Muscle layer of colon (tissue), 2 donors: ENCODE measurements around the gene ULK2.
A peak's percentile ranks its signal among the peaks of the same experiment; 100 is the strongest.

ENCODE experiments used
- H3K27ac ChIP-seq: one replicate; pipeline ENCODE4 v1.7.0; 2013; ENCODE audit warnings: low read depth, mild to moderate bottlenecking, low read length, moderate library complexity
- H3K27me3 ChIP-seq, 2 donors: one replicate each; pipeline ENCODE4 v1.7.0; 2013; ENCODE audit warnings: low read length in 2 of 2, mild to moderate bottlenecking in 2 of 2; ENCODE audit not compliant: insufficient read depth in 2 of 2, control insufficient read depth in 1 of 2
- H3K36me3 ChIP-seq: one replicate; pipeline ENCODE4 v1.7.0; 2013; ENCODE audit warnings: mild to moderate bottlenecking, low read length; ENCODE audit not compliant: insufficient read depth
- H3K4me1 ChIP-seq: one replicate; pipeline ENCODE4 v1.7.0; 2013; ENCODE audit warnings: mild to moderate bottlenecking, low read length; ENCODE audit not compliant: insufficient read depth
- H3K4me3 ChIP-seq, 2 donors: one replicate each; pipeline ENCODE4 v1.7.0; 2013; ENCODE audit warnings: low read length in 2 of 2, low read depth in 1 of 2, mild to moderate bottlenecking in 1 of 2, moderate library complexity in 1 of 2
- H3K9ac ChIP-seq: one replicate; pipeline ENCODE4 v1.7.0; 2013; ENCODE audit warnings: low read length
- H3K9me3 ChIP-seq: one replicate; pipeline ENCODE4 v1.7.0; 2013; ENCODE audit warnings: mild to moderate bottlenecking, low read length
- donor health status: abdominal sarcoma.
- donor health status: Adenocarcinoma of cecum.

ULK2 gene

DNA sequence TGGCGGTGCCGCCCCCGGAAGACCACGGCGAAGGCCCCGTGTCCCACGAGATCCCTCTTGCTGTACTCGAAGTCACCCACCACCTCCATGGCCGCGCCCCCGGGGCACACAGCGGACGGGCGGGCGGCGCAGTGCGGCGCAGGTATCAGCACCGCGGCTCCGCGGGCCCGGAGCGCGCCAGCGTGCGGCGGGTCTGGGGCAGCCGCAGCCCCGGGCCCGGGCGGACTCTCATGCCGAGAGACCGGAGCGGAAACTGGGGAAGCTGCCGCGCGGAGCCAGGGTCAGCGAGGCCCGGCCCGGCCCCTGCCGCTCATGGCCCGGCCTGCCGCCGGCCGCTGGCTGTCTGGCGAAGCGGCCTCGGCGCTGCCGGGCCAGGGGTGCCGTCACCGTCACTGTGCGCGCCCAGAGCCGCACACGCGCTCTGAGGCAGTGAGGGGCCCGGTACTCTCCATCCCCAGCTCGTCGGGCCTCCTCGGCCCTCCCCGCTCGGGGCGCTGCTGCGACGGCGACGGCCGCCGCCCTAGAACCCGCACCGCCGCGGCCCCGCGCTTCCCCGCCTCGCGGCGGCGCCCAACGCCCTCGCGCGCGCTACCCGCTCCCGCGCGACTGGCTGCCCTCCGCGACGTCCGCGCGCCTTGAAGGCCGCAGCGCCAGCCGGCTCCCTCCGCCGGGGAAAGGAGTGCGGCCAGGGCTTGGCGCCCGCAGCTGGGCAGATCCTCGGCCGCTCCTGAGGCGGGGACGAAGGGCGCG lies at the start of gene ULK2:
Gene ULK2, minus strand, starts transcription at position 608 of the 750 bp plus-strand sequence. Its CDS starts 519 bp downstream, at position 89.
- no peaks in the 10 kb centered on the region for H3K9me3 ChIP-seq
- peak within 1 kb of the TSS; percentile 49 for H3K9ac ChIP-seq
- peaks cover 3% of the 10 kb centered on the region for H3K36me3 ChIP-seq
- H3K4me1 ChIP-seq: peaks cover 5% of the 10 kb centered on the region
- peak within 1 kb of the TSS; percentile 84 for H3K27ac ChIP-seq
- H3K4me3 ChIP-seq: peak within 1 kb of the TSS; percentile 77 to 91
- H3K27me3 ChIP-seq: no peaks in the 10 kb centered on the region

- no peaks in the 10 kb centered on the region for H3K9me3 ChIP-seq
- no peak overlapping the region for H3K9ac ChIP-seq
- H3K27me3 ChIP-seq: no peaks in the 10 kb centered on the region
- peaks cover 26% of the 10 kb centered on the region for H3K36me3 ChIP-seq
- no peak overlapping the region for H3K4me3 ChIP-seq
- H3K4me1 ChIP-seq: no peaks in the 10 kb centered on the region
- H3K27ac ChIP-seq: no peak overlapping the region
These were observed 47.7 kb upstream of the ULK2 start for GRCh38 chr17:19915245-19915978.

- H3K4me3 ChIP-seq: no peak overlapping the region
- no peaks in the 10 kb centered on the region for H3K4me1 ChIP-seq
- H3K9ac ChIP-seq: no peak overlapping the region
- H3K9me3 ChIP-seq: no peaks in the 10 kb centered on the region
- H3K27ac ChIP-seq: no peak overlapping the region
- H3K36me3 ChIP-seq: peaks cover 53% of the 10 kb centered on the region
- H3K27me3 ChIP-seq: no peaks in the 10 kb centered on the region
These were observed 43.3 kb upstream of the ULK2 start for GRCh38 chr17:19911033-19911432.

DNA sequence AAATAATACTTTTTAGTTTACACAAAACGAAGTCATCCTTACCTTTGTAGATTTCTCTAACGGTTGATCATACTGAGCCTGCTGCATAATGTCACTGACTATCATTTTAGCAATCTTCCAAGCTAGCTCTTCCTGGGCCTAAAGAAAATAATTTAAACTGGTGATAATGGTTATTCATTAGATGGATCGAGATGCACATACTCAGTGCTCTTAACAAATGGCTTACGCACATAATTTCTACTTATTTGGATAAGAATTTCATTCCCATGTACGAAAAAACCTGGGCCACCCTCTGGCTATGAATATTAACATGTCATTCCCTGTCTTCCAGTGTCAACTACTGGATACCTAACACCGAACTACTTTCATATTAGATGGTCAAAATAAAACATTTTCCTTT lies 41.4 kb upstream of the ULK2 start:
- H3K4me3 ChIP-seq: no peak overlapping the region
- no peak overlapping the region for H3K9ac ChIP-seq
- no peaks in the 10 kb centered on the region for H3K4me1 ChIP-seq
- no peak overlapping the region for H3K27ac ChIP-seq
- H3K9me3 ChIP-seq: no peaks in the 10 kb centered on the region
- no peaks in the 10 kb centered on the region for H3K27me3 ChIP-seq
- peaks cover 43% of the 10 kb centered on the region for H3K36me3 ChIP-seq

DNA sequence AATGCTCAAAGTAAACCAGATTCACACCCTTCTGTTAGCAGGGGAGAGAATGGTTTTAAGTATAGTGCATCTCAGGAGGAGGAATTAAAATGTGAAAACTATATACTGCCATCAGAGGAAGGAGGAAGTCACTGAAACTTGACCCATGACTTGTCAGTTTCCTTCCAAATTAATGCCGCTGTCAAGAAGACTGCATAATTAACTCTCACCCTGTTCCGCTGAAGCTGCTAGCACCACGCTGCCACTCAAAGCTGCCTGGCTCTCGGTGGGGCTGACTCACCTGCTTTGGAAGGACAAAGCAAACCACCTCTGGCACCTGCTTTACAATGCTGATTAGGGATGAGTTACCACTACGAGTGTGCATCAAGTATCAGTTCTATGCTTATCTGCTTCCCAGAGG lies 37.8 kb upstream of the ULK2 start:
- H3K4me1 ChIP-seq: no peaks in the 10 kb centered on the region
- H3K36me3 ChIP-seq: peaks cover 48% of the 10 kb centered on the region
- no peaks in the 10 kb centered on the region for H3K27me3 ChIP-seq
- no peak overlapping the region for H3K27ac ChIP-seq
- no peaks in the 10 kb centered on the region for H3K9me3 ChIP-seq
- no peak overlapping the region for H3K9ac ChIP-seq
- no peak overlapping the region for H3K4me3 ChIP-seq

DNA sequence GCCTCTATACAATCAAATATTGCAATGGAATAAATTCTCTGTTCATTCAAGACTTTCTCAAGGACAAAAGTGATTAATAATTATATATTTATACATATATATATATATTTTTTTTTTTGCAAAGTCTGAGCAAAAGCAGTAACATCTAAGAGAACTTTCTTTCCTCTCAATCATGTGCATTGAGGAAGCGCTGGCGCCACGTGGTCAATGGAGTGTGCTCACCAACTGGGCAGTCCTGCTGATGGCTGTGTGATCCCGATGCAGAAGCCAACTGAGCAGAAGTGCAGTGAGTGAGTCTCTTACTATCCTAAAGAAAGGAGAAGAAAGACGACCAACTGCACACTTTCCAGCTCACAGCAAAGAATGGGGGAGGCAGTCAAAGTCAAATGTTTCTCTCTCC lies 37.2 kb upstream of the ULK2 start:
- no peak overlapping the region for H3K4me3 ChIP-seq
- no peaks in the 10 kb centered on the region for H3K4me1 ChIP-seq
- no peaks in the 10 kb centered on the region for H3K9me3 ChIP-seq
- H3K27ac ChIP-seq: no peak overlapping the region
- no peaks in the 10 kb centered on the region for H3K27me3 ChIP-seq
- H3K36me3 ChIP-seq: peaks cover 48% of the 10 kb centered on the region
- H3K9ac ChIP-seq: no peak overlapping the region

DNA sequence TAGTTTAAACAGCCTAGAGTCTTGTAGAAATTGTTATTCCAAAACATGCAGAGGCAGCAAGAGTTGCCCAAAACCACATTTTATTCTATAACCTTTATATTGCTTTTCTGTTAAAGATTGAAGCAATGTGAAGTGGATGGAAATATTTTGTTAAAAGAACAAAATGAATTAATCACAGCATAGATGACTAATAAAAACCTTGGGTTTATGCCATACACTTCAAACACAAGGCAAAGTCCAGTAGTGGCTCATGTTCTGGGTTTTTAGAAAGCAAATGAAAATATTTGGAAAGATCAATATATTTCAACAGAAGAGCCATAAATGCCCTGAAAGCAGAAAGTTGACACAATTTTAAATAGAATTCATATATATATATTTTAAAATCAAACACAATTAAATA lies 36.7 kb upstream of the ULK2 start:
- no peak overlapping the region for H3K4me3 ChIP-seq
- no peak overlapping the region for H3K9ac ChIP-seq
- no peaks in the 10 kb centered on the region for H3K27me3 ChIP-seq
- no peaks in the 10 kb centered on the region for H3K4me1 ChIP-seq
- no peak overlapping the region for H3K27ac ChIP-seq
- no peaks in the 10 kb centered on the region for H3K9me3 ChIP-seq
- peaks cover 44% of the 10 kb centered on the region for H3K36me3 ChIP-seq

DNA sequence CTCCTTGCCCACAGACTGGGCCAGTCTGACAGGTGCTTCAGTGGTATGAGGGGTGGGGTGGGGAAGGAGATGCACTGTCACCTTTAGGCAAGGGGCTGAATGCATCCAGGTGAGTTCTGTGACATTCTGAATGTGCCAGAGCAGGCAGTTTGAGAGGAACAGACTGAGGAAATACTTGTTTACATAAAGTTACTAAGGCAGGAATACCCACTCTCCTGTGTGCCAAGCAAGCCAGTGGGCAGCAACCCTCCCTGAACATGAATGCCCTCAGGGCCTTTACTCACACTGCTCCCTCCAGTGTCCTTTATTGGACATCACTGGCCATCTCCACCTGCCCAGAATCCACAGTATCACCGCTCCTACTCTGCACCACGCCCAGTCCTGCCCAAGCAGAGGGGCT lies 33.1 kb upstream of the ULK2 start:
- Histone ChIP-seq H3K9me3 (no peaks in the 10 kb centered on the region), H3K9ac (no peak overlapping the region), H3K4me1 (peaks cover 15% of the 10 kb centered on the region), H3K27ac (no peak overlapping the region), H3K36me3 (peaks cover 15% of the 10 kb centered on the region), H3K4me3 (no peak overlapping the region), H3K27me3 (no peaks in the 10 kb centered on the region)

DNA sequence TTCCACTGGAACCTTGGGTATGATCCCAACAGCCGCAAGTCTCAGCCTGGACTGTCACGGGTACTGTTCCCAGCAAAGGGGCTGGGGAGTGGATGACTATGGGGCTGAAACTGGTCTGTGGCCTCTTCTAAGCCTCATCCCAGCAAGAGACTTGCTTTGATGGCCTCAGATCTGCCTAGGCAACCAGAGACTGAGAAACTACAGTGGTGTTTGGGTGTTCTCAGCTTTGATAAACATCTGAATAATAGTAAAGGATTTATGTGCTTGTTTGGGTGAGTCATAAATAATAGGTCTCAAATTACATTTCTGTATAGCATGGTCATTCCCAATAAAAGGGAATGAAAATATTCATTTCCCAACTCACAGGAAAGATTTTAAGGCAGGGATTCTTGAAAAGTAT lies 30.2 kb upstream of the ULK2 start:
- Histone ChIP-seq H3K27me3 (no peaks in the 10 kb centered on the region), H3K36me3 (peaks cover 5% of the 10 kb centered on the region), H3K4me1 (peaks cover 15% of the 10 kb centered on the region), H3K9ac (no peak overlapping the region), H3K4me3 (no peak overlapping the region), H3K9me3 (no peaks in the 10 kb centered on the region), H3K27ac (no peak overlapping the region)

DNA sequence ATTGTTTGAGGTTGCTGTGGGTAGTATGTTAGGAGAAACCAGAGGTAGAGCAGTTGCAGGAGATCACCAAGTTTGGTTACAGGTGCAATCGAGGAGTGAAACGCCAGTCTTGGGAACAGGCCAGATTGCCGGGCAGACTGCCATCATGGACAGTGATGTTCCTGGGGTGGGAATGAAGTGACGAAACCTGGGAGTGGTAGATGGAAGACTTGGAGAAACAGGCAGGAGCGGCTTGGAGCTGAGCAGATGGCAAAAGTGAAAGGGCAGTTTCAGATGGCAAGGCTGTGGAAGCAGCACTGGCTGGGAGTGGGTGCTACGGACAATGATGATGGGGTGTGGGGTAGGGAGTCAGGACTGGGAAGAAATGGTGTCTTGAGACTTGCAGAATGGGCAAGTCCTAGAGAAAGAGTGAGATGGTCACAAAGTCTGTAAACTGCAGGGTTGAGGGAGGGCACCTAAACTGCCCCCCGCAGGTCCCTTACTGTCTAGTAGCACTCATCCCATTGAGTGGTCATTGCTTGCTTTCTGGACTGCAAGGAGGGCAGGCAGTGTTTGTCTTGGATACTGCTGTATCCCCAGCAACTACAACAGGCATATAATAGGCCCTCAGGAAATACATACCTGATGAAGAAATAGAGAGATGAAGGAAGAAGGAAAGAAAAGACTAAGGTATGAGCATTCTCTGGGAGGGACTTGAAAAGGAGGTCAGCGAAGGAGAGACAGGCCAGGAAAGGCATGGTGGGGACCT lies 29.5 kb upstream of the ULK2 start:
- no peaks in the 10 kb centered on the region for H3K9me3 ChIP-seq
- H3K4me3 ChIP-seq: peak overlapping the region in 1 of 2 donors; percentile 10
- no peaks in the 10 kb centered on the region for H3K27me3 ChIP-seq
- no peak overlapping the region for H3K9ac ChIP-seq
- no peak overlapping the region for H3K27ac ChIP-seq
- peaks cover 15% of the 10 kb centered on the region for H3K4me1 ChIP-seq
- peaks cover 5% of the 10 kb centered on the region for H3K36me3 ChIP-seq

DNA sequence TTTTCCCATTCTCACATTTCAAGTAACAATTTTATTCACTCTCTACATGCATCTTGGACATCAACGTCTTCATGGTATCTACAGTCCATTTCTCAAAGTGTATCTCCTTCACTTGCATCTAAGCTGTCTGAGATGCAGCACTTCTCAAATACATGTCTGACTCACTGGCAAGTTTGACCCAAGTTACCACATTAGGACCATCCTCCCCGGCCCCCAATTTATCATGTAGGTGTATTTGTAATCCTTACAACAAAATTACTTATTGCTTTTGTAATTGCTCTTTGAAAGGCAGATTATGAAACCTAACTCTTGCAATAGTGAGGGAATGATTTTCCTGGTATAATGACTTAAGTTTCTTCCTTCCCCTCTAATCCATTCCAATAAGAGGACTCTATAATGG lies 28.9 kb upstream of the ULK2 start:
- peak overlapping the region in 1 of 2 donors; percentile 10 for H3K4me3 ChIP-seq
- H3K4me1 ChIP-seq: peaks cover 15% of the 10 kb centered on the region
- peaks cover 5% of the 10 kb centered on the region for H3K36me3 ChIP-seq
- H3K9me3 ChIP-seq: no peaks in the 10 kb centered on the region
- H3K27me3 ChIP-seq: no peaks in the 10 kb centered on the region
- no peak overlapping the region for H3K9ac ChIP-seq
- no peak overlapping the region for H3K27ac ChIP-seq
